Sigmoid colon (tissue), 4 donors: Measurements from ENCODE around the gene ARSG.

ENCODE experiments used
- EP300 ChIP-seq, 4 donors: sonication (generic); formaldehyde crosslinking; IDR thresholded peaks; one replicate each; pipeline ENCODE4 v1.6.1; 2017; ENCODE audit warnings: antibody characterized with exemption in 4 of 4
- POLR2A ChIP-seq, 2 donors: fragments of 450-650 bp; IDR thresholded peaks; one replicate each; pipeline ENCODE4 v1.6.1; 2016; ENCODE audit warnings: antibody characterized with exemption in 2 of 2, mild to moderate bottlenecking in 2 of 2, moderate library complexity in 2 of 2
- TF ChIP-seq, protein P1 (sequence below), 4 experiments: fragments of 450-650 bp in 3 of 4; fragments of 200-600 bp in 1 of 4; IDR thresholded peaks; one replicate each; pipeline ENCODE4 v1.5.1; 2016 to 2019; ENCODE audit warnings: antibody characterized with exemption in 4 of 4, mild to moderate bottlenecking in 3 of 4, moderate library complexity in 2 of 4

- TF ChIP-seq, protein P1, sequence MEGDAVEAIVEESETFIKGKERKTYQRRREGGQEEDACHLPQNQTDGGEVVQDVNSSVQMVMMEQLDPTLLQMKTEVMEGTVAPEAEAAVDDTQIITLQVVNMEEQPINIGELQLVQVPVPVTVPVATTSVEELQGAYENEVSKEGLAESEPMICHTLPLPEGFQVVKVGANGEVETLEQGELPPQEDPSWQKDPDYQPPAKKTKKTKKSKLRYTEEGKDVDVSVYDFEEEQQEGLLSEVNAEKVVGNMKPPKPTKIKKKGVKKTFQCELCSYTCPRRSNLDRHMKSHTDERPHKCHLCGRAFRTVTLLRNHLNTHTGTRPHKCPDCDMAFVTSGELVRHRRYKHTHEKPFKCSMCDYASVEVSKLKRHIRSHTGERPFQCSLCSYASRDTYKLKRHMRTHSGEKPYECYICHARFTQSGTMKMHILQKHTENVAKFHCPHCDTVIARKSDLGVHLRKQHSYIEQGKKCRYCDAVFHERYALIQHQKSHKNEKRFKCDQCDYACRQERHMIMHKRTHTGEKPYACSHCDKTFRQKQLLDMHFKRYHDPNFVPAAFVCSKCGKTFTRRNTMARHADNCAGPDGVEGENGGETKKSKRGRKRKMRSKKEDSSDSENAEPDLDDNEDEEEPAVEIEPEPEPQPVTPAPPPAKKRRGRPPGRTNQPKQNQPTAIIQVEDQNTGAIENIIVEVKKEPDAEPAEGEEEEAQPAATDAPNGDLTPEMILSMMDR (IDR thresholded peaks at IDR 0.05): no peak
- TF ChIP-seq POLR2A (IDR thresholded peaks at IDR 0.05) (no peak), EP300 (IDR thresholded peaks at IDR 0.05) (no peak)
Measured at GRCh38 chr17:68318103-68318991, 27.1 kb downstream of the ARSG start.
